Measurements from ENCODE around the gene CHRNA1.

- TF ChIP-seq NR2F1 (conservative IDR thresholded peaks at IDR 0.05) (no peak), RAD21 (IDR thresholded peaks at IDR 0.05; ENCODE audit: insufficient read depth, low read depth, low read length) (peak; percentile 48), SUZ12 (IDR thresholded peaks at IDR 0.05; ENCODE audit: unreplicated experiment) (no peak), TAF1 (IDR thresholded peaks at IDR 0.05; ENCODE audit: borderline replicate concordance, low read depth, low read length) (no peak), YY1 (IDR thresholded peaks at IDR 0.05; ENCODE audit: low read depth, low read length) (no peak), MAX (IDR thresholded peaks at IDR 0.05; ENCODE audit: low read depth, low read length) (no peak), EZH2 (IDR thresholded peaks at IDR 0.05; ENCODE audit: borderline replicate concordance, control insufficient read depth, low read depth, low read length) (no peak), E4F1 (IDR thresholded peaks at IDR 0.05; ENCODE audit: borderline replicate concordance, partially characterized antibody) (no peak), MLLT1 (IDR thresholded peaks at IDR 0.05) (no peak), GABPA (IDR thresholded peaks at IDR 0.05; ENCODE audit: low read depth) (no peak)
- TF ChIP-seq, protein P1, sequence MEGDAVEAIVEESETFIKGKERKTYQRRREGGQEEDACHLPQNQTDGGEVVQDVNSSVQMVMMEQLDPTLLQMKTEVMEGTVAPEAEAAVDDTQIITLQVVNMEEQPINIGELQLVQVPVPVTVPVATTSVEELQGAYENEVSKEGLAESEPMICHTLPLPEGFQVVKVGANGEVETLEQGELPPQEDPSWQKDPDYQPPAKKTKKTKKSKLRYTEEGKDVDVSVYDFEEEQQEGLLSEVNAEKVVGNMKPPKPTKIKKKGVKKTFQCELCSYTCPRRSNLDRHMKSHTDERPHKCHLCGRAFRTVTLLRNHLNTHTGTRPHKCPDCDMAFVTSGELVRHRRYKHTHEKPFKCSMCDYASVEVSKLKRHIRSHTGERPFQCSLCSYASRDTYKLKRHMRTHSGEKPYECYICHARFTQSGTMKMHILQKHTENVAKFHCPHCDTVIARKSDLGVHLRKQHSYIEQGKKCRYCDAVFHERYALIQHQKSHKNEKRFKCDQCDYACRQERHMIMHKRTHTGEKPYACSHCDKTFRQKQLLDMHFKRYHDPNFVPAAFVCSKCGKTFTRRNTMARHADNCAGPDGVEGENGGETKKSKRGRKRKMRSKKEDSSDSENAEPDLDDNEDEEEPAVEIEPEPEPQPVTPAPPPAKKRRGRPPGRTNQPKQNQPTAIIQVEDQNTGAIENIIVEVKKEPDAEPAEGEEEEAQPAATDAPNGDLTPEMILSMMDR (IDR thresholded peaks at IDR 0.05 in 2 of 3, conservative IDR thresholded peaks at IDR 0.05 in 1 of 3; ENCODE audit: control insufficient read depth in 2 of 3, extremely low read depth in 1 of 3, insufficient read depth in 1 of 3, low read depth in 3 of 3, low read length in 3 of 3): peak; percentile 29 to 54 (median 45); a peak in 5 of 6 replicates
Observed at GRCh38 chr2:174776223-174776622, 12.0 kb upstream of the CHRNA1 start.
